Hepatocyte (in vitro differentiated cells): ENCODE results near the gene TDRD12. TPM values are rescaled to one million over a fixed set of nuclear protein-coding genes. Genes with fewer than 3 reads are reported as not detected.
"Not testable (repeated sequence)": the region's sequence is repeated elsewhere in the genome, so short reads cannot be mapped to it uniquely, and the experiment has no call there.

Experiments used
- DNase-seq: peaks from one replicate; pipeline ENCODE4 v3.0.0-alpha.2; 2016; ENCODE audit warnings: low spot score
- H2AFZ ChIP-seq: fragments of 200-600 bp; sonication (generic); 2 replicates; pipeline ENCODE4 v1.6.0; 2016; ENCODE audit warnings: antibody characterized with exemption, mild to moderate bottlenecking
- H3K27ac ChIP-seq: fragments of 200-600 bp; sonication (generic); 2 replicates; pipeline ENCODE4 v1.5.1; 2016; ENCODE audit warnings: mild to moderate bottlenecking
- H3K27me3 ChIP-seq: fragments of 200-600 bp; sonication (generic); 2 replicates; pipeline ENCODE4 v1.6.1; 2016
- H3K36me3 ChIP-seq: fragments of 200-600 bp; sonication (generic); replicated peaks from 2 replicates; pipeline ENCODE4 v1.5.1; 2016; ENCODE audit warnings: low read depth; ENCODE audit not compliant: insufficient read depth
- H3K4me1 ChIP-seq: fragments of 200-600 bp; sonication (generic); 2 replicates; pipeline ENCODE4 v1.5.1; 2016; ENCODE audit warnings: mild to moderate bottlenecking, moderate library complexity; ENCODE audit not compliant: insufficient read depth
- H3K4me2 ChIP-seq: fragments of 200-600 bp; sonication (generic); 2 replicates; pipeline ENCODE4 v1.6.0; 2016
- H3K4me3 ChIP-seq: fragments of 200-600 bp; sonication (generic); 2 replicates; pipeline ENCODE4 v1.5.1; 2016; ENCODE audit warnings: mild to moderate bottlenecking
- H3K79me2 ChIP-seq: fragments of 200-600 bp; sonication (generic); 2 replicates; pipeline ENCODE4 v1.6.0; 2017; ENCODE audit warnings: mild to moderate bottlenecking
- H3K9me2 ChIP-seq: fragments of 200-600 bp; sonication (generic); replicated peaks from 2 replicates; pipeline ENCODE4 v1.6.0; 2017; ENCODE audit warnings: mild to moderate bottlenecking; ENCODE audit not compliant: insufficient read depth
- H3K9me3 ChIP-seq: fragments of 200-600 bp; sonication (generic); 2 replicates; pipeline ENCODE4 v1.5.1; 2016; ENCODE audit warnings: low read depth, mild to moderate bottlenecking
- H4K20me1 ChIP-seq: fragments of 200-600 bp; sonication (generic); 2 replicates; pipeline ENCODE4 v1.6.0; 2016; ENCODE audit warnings: mild to moderate bottlenecking; ENCODE audit not compliant: insufficient read depth, poor library complexity, severe bottlenecking
- EZH2phosphoT487 ChIP-seq: fragments of 200-600 bp; sonication (generic); IDR thresholded peaks from one replicate; pipeline ENCODE4 v1.6.1; 2018; ENCODE audit warnings: antibody characterized with exemption, mild to moderate bottlenecking, low read depth, moderate library complexity; ENCODE audit not compliant: unreplicated experiment, severe bottlenecking
- WGBS: methylation state at CpG from one replicate; pipeline ENCODE4 v1.1.6; 2016; ENCODE audit warnings: low lambda C conversion rate; ENCODE audit errors: missing lambda C conversion rate; 5-methylcytosine and 5-hydroxymethylcytosine counted together
- polyA plus RNA-seq: library from polyadenylated mRNA; unstranded; fragments of >200 nt; fragmentation: Nextera tagmentation; extraction: Ambion mirVana; gene quantifications from 2 replicates; pipeline ENCODE4 v1.2.1, GENCODE V29; 2016
- total RNA-seq: library from RNA; depleted of rRNA; stranded (reverse); fragments of >200 nt; gene quantifications from 2 replicates; pipeline ENCODE4 v1.2.3, GENCODE V29; 2014
- TF ChIP-seq, protein P1 (sequence below): fragments of 200-600 bp; sonication (generic); IDR thresholded peaks from 2 replicates; pipeline ENCODE4 v1.5.1; 2016; ENCODE audit warnings: antibody characterized with exemption, mild to moderate bottlenecking; ENCODE audit not compliant: poor library complexity

TDRD12 gene
- total and polyA plus RNA-seq, 2 experiments from 2014 or later = 0.10 TPM; not detected in 1

DNA sequence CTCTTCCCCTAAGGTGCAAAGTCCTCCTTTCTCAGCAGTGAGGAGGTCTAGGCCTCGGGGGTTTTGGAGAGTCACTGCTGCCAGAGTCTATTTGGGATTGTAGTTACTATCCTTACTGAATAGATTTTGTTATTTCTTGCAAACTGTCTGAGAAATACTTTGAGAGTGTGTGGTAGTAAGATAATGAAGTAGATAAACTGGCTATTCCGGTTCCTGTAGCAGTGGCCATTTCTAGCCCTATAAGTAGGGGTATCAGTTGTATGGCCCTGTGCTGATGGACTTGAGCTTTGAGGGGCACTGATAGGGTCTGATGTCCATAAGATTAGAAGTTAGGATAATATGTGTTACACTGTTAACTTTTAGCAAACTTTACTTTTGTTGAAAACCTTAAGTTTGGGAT, 25.3 kb upstream of the TDRD12 start:
- Histone ChIP-seq H3K4me2 (peak overlapping the region; percentile 92), H3K27ac (peak overlapping the region; percentile 76)

DNA sequence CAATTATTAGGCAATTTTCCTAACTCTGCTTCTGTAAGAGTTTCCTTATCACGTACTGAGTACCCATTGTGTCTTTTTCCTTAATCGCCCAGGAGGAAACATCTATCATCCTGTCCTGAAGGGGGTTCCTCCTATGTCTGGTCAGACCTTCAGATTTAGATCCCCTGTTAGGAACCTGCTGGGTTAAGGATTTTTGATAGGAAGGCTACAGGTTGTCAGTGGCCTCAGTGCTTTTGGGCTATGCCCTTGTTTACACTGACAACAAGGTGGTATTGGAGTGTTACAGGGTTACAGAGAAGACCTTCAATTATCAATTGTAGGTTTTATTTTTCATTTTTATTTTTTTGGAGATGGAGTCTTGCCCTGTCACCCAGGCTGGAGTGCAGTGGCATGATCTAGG, 24.7 kb upstream of the TDRD12 start:
- WGBS = 46% methylated on average over 2 of the region's 2 CpGs
- peaks cover 37% of the 10 kb centered on the region for H3K4me1 ChIP-seq
- not testable (repeated sequence) for H3K36me3 ChIP-seq, H3K27me3 ChIP-seq, H3K4me3 ChIP-seq, H3K9me3 ChIP-seq, H4K20me1 ChIP-seq, DNase-seq, H3K9me2 ChIP-seq, H2AFZ ChIP-seq
- H3K4me2 ChIP-seq = peak overlapping the region; percentile 92
- H3K79me2 ChIP-seq = peaks cover 82% of the 10 kb centered on the region
- peak overlapping the region; percentile 76 for H3K27ac ChIP-seq

More for the DNA sequence above, 25.3 kb upstream of the TDRD12 start:
- 45% methylated on average over 2 of the region's 2 CpGs for WGBS
- not testable (repeated sequence) for H3K27me3 ChIP-seq, H4K20me1 ChIP-seq, H3K9me2 ChIP-seq, H3K9me3 ChIP-seq, H2AFZ ChIP-seq, DNase-seq, H3K36me3 ChIP-seq
- H3K4me3 ChIP-seq = peak overlapping the region; percentile 18
- peaks cover 37% of the 10 kb centered on the region for H3K4me1 ChIP-seq
- H3K79me2 ChIP-seq = peaks cover 76% of the 10 kb centered on the region

DNA sequence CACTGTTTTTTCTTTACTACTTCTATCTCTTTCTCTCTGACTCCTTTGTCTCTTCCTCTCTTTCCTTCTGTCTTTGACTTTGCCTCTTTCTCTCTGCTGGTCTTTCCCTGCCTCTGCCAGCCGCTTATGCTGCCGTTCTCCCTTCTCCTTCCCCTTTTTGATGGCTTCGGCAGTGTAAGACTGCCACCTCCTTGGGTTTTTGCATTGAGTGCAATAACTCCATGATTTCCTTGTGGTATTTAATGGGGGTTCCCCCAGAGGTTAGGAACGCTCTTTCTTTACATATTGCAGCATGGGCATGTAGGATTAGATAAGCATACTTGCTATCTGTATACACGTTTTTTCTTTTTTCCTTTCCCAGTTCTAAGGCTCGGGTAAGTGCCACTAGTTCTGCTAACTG, 24.1 kb upstream of the TDRD12 start:
- Histone ChIP-seq H3K27ac (peak overlapping the region; percentile 76), H3K4me1 (peaks cover 37% of the 10 kb centered on the region), H3K79me2 (peaks cover 88% of the 10 kb centered on the region), H3K4me2 (peak overlapping the region; percentile 92)
- not testable (repeated sequence) for H3K9me3 ChIP-seq, DNase-seq, H3K4me3 ChIP-seq, H2AFZ ChIP-seq, H3K27me3 ChIP-seq, H3K36me3 ChIP-seq, H3K9me2 ChIP-seq, H4K20me1 ChIP-seq
- WGBS = 84% methylated on average over 6 of the region's 6 CpGs

DNA sequence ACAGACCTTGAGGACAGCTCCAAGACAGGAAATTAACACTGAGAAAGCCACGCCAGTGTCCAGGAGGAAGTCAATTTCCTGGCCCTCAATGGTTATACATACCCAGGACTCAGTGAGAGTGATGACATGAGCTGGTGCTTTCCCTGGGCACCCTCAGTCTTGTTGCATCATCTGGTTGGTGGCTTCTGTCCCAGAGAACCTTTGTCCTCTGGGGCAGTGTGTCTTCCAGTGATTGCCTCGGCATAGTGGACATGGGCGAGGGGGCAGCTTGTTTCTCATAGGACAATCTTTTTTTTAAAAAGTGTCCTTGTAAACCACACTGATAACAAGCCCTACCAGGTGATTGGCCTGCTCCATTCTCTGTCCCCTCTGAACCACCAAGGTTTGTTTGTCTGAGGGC, 22.8 kb upstream of the TDRD12 start:
- not testable (repeated sequence) for H3K9me3 ChIP-seq, H3K36me3 ChIP-seq, H3K27me3 ChIP-seq, H4K20me1 ChIP-seq, H2AFZ ChIP-seq, H3K4me3 ChIP-seq, DNase-seq, H3K9me2 ChIP-seq
- Histone ChIP-seq H3K4me1 (peaks cover 43% of the 10 kb centered on the region), H3K27ac (peak overlapping the region; percentile 58), H3K79me2 (peaks cover 92% of the 10 kb centered on the region), H3K4me2 (peak overlapping the region; percentile 92)
- 68% methylated on average over 3 of the region's 3 CpGs for WGBS

DNA sequence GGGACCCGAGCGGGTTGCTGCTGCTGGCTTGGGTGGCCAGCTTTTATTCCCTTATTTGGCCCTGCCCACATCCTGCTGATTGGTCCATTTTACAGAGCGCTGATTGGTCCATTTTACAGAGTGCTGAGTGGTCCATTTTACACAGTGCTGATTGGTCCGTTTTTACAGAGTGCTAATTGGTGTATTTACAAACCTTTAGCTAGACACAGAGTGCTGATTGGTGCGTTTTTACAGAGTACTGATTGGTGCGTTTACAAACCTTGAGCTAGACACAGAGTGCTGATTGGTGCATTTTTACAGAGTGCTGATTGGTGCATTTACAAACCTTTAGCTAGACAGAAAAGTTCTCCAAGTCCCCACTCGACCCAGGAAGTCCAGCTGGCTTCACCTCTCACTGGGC, 19.4 kb upstream of the TDRD12 start:
- H3K79me2 ChIP-seq = peaks cover 84% of the 10 kb centered on the region
- H3K9me3 ChIP-seq, H3K27ac ChIP-seq, H3K4me3 ChIP-seq, H3K36me3 ChIP-seq, H2AFZ ChIP-seq, H3K27me3 ChIP-seq, DNase-seq, H3K9me2 ChIP-seq, H4K20me1 ChIP-seq, H3K4me2 ChIP-seq: not testable (repeated sequence)
- 96% methylated on average over 7 of the region's 7 CpGs for WGBS
- H3K4me1 ChIP-seq = peaks cover 32% of the 10 kb centered on the region

DNA sequence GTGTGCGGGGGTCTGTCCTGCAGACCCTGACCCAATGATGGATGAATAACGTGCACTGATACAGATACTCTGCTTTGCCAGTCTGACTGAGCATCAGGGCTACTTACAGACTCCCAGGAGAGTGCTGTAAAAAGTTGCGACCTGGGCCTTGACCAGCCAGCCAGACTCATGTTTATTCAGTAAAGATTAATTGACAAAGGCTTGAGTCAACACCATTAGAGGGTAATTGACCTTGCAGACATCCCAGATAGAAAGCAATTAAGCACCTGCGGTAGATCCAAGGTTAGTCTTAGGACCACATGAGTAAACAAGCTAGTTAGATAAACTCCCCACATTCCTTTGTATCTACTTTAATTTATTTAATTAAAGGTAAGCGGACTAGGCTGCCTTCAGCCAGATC, 17.6 kb upstream of the TDRD12 start:
- peak; percentile 49 for DNase-seq
- Histone ChIP-seq H3K9me2 (no peaks in the 10 kb centered on the region), H3K36me3 (no peaks in the 10 kb centered on the region), H3K9me3 (peaks cover 7% of the 10 kb centered on the region), H2AFZ (no peak overlapping the region), H3K4me2 (peak overlapping the region; percentile 19), H3K4me3 (no peak overlapping the region), H3K4me1 (peaks cover 19% of the 10 kb centered on the region), H3K27me3 (no peaks in the 10 kb centered on the region), H4K20me1 (peaks cover 5% of the 10 kb centered on the region), H3K27ac (peak overlapping the region; percentile 34), H3K79me2 (peaks cover 87% of the 10 kb centered on the region)
- TF ChIP-seq, protein P1, sequence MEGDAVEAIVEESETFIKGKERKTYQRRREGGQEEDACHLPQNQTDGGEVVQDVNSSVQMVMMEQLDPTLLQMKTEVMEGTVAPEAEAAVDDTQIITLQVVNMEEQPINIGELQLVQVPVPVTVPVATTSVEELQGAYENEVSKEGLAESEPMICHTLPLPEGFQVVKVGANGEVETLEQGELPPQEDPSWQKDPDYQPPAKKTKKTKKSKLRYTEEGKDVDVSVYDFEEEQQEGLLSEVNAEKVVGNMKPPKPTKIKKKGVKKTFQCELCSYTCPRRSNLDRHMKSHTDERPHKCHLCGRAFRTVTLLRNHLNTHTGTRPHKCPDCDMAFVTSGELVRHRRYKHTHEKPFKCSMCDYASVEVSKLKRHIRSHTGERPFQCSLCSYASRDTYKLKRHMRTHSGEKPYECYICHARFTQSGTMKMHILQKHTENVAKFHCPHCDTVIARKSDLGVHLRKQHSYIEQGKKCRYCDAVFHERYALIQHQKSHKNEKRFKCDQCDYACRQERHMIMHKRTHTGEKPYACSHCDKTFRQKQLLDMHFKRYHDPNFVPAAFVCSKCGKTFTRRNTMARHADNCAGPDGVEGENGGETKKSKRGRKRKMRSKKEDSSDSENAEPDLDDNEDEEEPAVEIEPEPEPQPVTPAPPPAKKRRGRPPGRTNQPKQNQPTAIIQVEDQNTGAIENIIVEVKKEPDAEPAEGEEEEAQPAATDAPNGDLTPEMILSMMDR = no peak
- peak; percentile 84 for TF ChIP-seq EZH2phosphoT487
- 54% methylated on average over 5 of the region's 5 CpGs for WGBS

DNA sequence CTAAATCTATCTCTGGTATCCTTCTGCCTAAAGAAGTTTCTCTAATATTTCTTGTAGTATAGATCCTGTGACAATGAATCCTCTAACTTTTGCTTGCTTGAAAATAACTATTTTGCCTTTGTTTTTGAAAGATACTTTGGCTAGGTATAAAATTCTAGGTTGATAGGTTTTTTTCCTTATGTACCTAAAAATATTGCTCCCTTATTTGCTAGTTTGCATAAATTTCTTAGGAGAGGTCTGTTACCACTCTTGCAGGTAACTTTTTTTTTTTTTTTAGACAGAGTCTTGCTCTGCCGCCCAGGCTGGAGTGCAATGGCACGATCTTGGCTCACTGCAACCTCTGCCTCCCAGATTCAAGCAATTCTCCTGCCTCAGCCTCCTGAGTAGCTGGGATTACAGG, 15.6 kb upstream of the TDRD12 start:
- H4K20me1 ChIP-seq, H3K9me3 ChIP-seq, H3K36me3 ChIP-seq, H3K4me3 ChIP-seq, H2AFZ ChIP-seq, H3K27ac ChIP-seq, H3K4me2 ChIP-seq, H3K27me3 ChIP-seq, DNase-seq, H3K9me2 ChIP-seq: not testable (repeated sequence)
- Histone ChIP-seq H3K79me2 (peaks cover 84% of the 10 kb centered on the region), H3K4me1 (peaks cover 19% of the 10 kb centered on the region)
- 96% methylated on average over 2 of the region's 2 CpGs for WGBS
